G401 (cell line): ENCODE results near the gene KCTD20. TPM values are rescaled to one million over a fixed set of nuclear protein-coding genes. Genes with fewer than 3 reads are reported as not detected.
A peak's percentile ranks its signal among the peaks of the same experiment; 100 is the strongest.
"Not testable (repeated sequence)": the region's sequence is repeated elsewhere in the genome, so short reads cannot be mapped to it uniquely, and the experiment has no call there.

Experiments
- DNase-seq: peaks from one replicate; pipeline ENCODE4 v3.0.0-alpha.2; 2015; ENCODE audit warnings: low spot score
- in situ Hi-C: cut with HindIII; loops from 2 replicates; pipeline ENCODE4 v1.10.0; 2016; ENCODE audit warnings: low sequenced_read_pairs, mixed read lengths
- total RNA-seq: library from RNA; depleted of rRNA; stranded (reverse); fragments of >200 nt; shearing (Covaris generic); gene quantifications from 2 replicates; pipeline ENCODE4 v1.2.3, GENCODE V29; 2014

Gene KCTD20
- total RNA-seq, 1 experiment from 2014 or later: 91.6 TPM

DNA sequence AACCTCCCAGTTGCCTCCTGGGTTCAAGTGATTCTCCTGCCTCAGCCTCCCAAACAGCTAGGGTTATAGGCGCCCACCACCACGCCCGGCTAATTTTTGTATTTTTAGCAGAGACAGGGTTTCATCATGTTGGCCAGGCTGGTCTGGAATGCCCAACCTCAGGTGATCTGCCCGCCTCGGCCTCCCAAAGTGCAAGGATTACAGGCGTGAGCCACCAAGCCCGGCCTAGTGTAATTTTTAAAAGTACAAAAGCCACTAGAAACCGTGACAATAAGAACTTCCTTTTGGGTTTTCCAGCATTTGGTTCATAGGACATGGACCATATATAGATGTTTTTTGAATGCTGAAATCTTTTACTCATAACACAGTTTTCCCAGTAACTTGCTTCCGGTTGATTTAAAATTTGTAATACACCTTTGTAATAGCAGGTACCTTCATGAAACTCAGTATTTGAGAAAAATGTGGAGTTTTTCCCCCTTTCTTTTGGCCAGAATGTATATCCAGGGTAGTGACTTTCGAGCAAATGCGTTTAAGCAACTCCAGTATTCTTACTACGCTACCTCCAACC is 613 bp upstream of the KCTD20 start:
- no peak for DNase-seq
- in situ Hi-C loops: no loop called here

GRCh38 chr6:36443471-36444428 is 950 bp downstream of the KCTD20 start:
- peak; percentile 61 for DNase-seq
- in situ Hi-C loops: no loop called here

DNA sequence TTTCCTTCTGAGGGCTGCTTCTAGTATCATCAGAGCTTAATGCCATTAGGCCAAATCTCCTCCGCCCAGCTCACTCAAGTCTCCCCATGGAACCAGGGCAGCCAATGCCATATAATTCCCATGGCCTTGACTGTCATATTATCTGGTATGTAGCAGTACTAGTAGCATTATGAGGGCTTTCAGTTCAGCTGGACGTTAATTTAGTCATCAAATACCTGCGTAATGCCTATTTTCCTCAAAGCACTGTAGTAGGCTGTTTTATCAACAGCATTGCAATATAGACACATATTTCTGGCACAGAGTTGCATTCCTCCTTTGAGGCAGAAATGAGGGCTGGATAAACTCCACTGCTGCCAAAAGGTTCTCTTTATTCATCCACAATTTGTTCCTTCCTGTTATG is 1.7 kb downstream of the KCTD20 start:
- peak; percentile 19 for DNase-seq
- in situ Hi-C loops: no loop called here

DNA sequence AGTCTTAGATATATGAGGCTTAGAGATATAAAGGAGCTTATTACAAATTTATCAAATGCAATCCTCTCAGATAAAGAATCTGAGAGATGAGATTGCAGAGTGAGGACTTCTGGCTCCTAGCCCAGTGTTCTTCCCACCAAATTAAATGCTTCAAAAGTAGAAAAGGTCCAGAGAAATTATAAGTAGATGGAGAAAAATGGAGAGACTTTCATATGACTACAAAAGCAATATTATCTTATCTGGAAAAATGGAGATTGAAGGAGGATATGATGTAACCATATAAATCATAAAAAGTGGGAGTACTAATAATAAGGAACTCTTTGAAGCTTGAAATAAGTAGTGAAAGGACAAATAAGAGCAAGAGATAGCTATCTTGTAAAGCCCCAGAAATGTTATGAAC is 2.8 kb downstream of the KCTD20 start:
- no peak for DNase-seq
- in situ Hi-C loops: loop anchor here (5.0 kb wide), 1 partner anchor 72 kb away; no protein-coding TSS in a partner anchor

DNA sequence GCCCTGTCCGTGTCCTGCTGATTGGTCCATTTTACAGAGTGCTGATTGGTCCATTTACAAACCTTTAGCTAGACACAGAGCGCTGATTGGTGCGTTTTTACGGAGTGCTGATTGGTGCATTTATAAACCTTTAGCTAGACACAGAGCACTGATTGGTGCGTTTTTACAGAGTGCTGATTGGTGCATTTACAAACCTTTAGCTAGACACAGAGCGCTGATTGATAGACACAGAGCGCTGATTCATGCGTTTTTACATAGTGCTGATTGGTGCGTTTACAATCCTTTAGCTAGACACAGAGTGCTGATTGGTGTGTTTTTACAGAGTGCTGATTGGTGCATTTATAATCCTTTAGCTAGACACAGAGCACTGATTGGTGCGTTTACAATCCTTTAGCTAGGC is 6.4 kb downstream of the KCTD20 start:
- in situ Hi-C loops: loop anchor here (5.0 kb wide), 1 partner anchor 68 kb away; no protein-coding TSS in a partner anchor
- not testable (repeated sequence) for DNase-seq

- DNase-seq, in situ Hi-C loops: not testable (repeated sequence)
Observed at GRCh38 chr6:36452897-36453296, 10.1 kb downstream of the KCTD20 start.

DNA sequence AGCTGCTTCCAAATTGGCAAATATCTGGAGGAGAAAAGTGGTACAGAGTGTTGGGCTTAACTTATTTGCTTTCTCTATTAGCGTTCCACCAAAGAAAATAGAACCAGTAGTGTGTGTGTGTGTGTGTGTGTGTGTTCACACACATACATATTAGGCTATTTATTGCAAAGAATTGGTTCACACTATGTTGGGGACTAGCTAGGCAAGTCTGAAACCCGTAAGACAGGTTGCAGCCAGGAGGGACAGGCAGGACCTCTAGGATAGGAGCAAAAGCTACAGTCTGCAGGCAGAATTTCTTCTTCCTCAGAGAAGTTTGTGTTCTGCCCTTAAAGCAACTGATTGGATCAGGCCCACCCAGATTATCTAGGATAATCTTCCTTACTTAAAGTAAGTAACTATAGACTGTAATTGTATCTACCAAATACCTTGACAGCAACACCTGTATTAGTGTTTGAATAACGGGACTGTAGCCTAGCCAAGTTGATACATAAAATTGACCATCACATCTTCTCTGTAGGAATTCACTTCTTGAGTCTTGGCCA is 12.8 kb downstream of the KCTD20 start:
- no peak for DNase-seq
- in situ Hi-C loops: no loop called here

DNA sequence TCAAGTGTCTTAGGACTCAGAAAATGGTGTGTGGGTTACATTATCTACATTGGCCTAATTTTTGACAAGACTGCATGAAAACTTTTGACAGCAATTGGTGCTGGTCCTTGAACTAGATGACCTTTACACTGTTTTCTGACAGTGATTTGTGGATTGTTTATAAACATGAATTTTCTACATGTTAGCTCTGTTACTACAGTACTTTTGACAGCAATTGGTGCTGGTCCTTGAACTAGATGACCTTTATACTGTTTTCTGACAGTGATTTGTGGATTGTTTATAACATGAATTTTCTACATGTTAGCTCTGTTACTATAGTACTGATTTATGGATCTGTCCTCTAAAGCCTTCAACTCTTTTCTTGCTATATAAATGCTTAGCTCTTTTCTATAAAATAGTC is 16.7 kb downstream of the KCTD20 start:
- in situ Hi-C loops: no loop called here
- DNase-seq: no peak

GRCh38 chr6:36460916-36461315 is 18.1 kb downstream of the KCTD20 start:
- DNase-seq: no peak
- in situ Hi-C loops: no loop called here

DNA sequence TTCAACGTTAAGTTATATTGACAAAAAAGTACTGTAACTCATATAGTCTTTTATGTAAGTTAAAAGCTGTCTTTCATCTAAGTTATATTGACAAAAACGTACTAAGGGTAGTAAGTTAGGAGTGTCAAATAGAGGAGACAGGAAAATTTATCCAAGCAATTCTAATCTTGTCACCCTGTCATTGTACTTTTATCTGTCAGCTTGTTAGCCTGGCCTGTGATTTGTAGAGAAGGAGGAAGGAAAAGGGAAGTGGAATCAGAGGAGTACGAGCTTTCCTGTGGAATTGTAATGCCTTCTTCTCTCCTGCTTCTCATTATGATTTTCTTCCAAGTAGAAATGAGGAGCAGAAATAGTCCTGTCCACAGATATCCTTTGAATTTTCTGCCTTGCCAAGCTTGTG is 18.8 kb downstream of the KCTD20 start:
- in situ Hi-C loops: no loop called here
- no peak for DNase-seq

DNA sequence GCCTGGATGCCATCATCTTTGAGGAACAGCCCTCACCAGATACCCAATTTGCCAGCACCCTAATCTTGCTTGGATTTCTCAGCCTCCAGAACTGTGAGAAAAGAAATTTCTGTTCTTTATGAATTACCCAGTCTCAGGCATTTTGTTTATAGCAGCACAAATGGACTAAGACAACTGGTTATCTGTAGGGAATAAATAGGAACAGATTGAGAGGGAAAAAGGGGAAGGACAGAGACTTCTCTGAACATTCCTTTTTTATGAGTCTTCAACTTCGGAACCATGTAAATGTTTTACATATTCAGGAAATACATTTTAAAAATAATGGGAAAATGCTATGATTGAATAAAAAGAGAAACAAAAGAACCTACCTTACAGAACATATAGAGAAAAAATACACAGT is 20.9 kb downstream of the KCTD20 start:
- no peak for DNase-seq
- in situ Hi-C loops: no loop called here

GRCh38 chr6:36464233-36464632 is 21.4 kb downstream of the KCTD20 start:
- no peak for DNase-seq
- in situ Hi-C loops: no loop called here

- in situ Hi-C loops: no loop called here
- no peak for DNase-seq
Observed at GRCh38 chr6:36467625-36468024, 24.8 kb downstream of the KCTD20 start.

GRCh38 chr6:36469148-36469661 is 26.4 kb downstream of the KCTD20 start:
- in situ Hi-C loops: no loop called here
- no peak for DNase-seq

GRCh38 chr6:36469946-36470345 is 27.1 kb downstream of the KCTD20 start:
- in situ Hi-C loops: no loop called here

GRCh38 chr6:36478051-36478526 is 35.3 kb downstream of the KCTD20 start:
- in situ Hi-C loops: no loop called here

More at GRCh38 chr6:36469946-36470345, 27.1 kb downstream of the KCTD20 start:
- no peak for DNase-seq

DNA sequence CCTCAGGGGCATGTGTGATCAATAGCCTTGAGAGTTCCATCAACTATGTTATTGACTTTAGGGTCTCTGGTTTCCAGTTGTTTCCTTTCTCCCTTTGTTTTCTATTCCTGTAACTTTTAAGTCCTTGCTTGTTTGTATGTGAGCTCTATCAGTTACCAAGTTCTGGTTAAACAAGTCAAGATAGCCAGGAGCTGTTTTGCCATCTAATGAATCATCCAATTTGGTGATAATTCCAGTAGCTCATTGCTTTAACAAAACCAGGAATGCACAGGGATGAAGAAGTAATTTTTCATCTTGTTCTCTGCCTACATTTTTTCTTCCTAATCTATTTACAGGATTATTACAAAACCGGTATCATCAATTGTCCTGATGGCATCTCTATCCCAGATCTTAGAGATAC is 36.5 kb downstream of the KCTD20 start:
- in situ Hi-C loops: no loop called here
- DNase-seq: no peak

More at GRCh38 chr6:36478051-36478526, 35.3 kb downstream of the KCTD20 start:
- no peak for DNase-seq

DNA sequence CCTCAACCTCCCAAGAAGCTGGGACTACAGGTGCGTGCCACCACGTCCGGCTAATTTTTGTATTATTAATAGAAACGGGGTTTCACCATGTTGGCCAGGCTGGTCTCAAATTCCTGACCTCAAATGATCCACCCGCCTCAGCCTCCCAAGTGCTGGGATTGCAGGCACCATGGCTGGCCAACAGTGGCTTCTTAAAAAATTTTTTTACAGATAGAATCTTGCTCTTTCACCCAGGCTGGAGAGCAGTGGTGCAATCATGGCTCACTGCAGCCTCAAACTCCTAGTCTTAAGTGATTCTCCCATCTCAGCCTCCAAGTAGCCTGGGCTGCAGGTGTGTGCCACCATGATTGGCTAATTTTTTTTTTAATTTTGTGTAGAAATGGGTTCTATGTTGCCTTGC is 40.5 kb downstream of the KCTD20 start:
- in situ Hi-C loops, DNase-seq: not testable (repeated sequence)

DNA sequence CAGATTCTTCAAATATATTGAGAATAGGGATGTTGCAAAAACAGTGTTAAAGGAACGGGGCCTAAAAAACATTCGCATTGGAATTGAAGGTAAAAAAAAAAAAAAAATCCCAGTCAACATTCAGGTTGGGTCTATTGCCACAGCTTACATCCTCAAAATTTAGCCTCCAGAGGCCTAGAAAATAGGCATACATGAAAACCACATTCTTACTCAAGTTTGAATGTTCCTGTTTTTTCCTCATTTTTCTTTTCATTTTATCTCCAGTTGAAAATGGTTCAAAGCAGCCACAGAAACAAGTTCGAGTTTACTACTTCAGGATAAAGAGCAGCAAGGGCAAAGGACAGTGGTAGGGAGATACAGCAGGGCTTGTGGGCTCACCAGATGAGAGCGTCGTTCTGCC is 41.9 kb downstream of the KCTD20 start:
- in situ Hi-C loops: no loop called here
- DNase-seq: no peak

DNA sequence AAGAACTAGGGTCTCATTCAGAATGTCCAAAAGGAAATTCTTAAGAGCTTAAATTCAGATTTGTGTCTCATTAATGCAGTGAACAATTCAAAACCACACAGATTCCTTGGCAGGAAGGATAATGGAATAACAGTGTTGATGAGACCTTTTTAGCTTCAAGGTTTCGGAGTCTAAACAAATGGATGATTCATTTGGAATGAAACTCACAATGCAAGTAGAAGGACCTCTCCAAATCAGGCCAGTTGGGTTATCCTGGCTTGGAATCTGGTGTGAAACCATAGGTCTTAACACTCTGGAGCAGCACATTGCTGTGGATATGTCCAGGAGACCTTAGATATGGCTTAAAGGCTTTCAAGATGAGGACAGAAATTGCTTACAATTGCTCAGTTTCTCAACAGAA is 44.9 kb downstream of the KCTD20 start:
- in situ Hi-C loops: no loop called here

More for the DNA sequence above, 44.9 kb downstream of the KCTD20 start:
- no peak for DNase-seq
